Body of pancreas (tissue), 4 donors: Measurements from ENCODE around the gene MUSK.

ENCODE experiments used
- POLR2A ChIP-seq, 3 donors: fragments of 450-650 bp; IDR thresholded peaks; one replicate each; pipeline ENCODE4 v1.6.1; 2016; ENCODE audit warnings: antibody characterized with exemption in 3 of 3, mild to moderate bottlenecking in 2 of 3
- TF ChIP-seq, protein P1 (sequence below), 7 experiments: fragments of 450-650 bp in 4 of 7; fragments of 200-600 bp in 3 of 7; sonication (generic) in 3 of 7; IDR thresholded peaks; one replicate each; pipeline ENCODE4 v1.5.1; 2016 to 2019; ENCODE audit warnings: antibody characterized with exemption in 7 of 7

GRCh38 chr9:110820381-110820780 lies 151.8 kb downstream of the MUSK start:
- TF ChIP-seq, protein P1, sequence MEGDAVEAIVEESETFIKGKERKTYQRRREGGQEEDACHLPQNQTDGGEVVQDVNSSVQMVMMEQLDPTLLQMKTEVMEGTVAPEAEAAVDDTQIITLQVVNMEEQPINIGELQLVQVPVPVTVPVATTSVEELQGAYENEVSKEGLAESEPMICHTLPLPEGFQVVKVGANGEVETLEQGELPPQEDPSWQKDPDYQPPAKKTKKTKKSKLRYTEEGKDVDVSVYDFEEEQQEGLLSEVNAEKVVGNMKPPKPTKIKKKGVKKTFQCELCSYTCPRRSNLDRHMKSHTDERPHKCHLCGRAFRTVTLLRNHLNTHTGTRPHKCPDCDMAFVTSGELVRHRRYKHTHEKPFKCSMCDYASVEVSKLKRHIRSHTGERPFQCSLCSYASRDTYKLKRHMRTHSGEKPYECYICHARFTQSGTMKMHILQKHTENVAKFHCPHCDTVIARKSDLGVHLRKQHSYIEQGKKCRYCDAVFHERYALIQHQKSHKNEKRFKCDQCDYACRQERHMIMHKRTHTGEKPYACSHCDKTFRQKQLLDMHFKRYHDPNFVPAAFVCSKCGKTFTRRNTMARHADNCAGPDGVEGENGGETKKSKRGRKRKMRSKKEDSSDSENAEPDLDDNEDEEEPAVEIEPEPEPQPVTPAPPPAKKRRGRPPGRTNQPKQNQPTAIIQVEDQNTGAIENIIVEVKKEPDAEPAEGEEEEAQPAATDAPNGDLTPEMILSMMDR (IDR thresholded peaks at IDR 0.05) = no peak
- TF ChIP-seq POLR2A (IDR thresholded peaks at IDR 0.05) = no peak
